ENCODE results near the gene RECQL5.

The RECQL5 gene

DNA sequence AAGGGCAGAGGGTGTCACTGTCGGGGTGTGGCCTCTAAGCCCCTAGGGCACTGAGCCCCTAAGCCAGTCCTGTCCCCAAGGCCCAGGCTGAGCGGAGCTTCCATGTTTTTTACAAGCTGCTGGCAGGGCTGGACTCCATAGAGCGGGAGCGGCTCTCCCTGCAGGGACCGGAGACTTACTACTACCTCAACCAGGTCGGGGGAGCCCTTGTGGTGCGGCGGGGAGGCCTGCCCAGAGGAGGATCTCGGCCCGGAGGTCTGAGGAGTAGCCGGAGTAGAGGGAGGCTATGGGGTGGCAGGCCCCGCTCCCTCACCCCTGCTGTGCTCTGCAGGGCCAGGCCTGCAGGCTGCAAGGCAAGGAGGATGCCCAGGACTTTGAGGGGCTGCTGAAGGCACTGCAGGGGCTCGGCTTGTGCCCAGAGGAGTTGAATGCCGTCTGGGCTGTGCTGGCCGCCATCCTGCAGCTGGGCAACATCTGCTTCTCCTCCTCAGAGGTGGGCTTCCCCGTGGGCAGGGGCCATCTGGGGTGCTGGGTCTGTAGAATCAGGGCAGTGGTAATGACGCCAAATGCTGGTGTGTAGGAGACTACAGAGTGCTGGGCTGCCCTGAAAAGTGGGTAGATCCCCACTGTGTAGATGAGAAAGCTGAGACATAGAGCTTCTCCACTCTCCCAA lies 74.5 kb downstream of the RECQL5 start:
- no peak for DNase-seq (ENCODE audit: low spot score)
- TF ChIP-seq CTCF (IDR thresholded peaks at IDR 0.05; ENCODE audit: borderline replicate concordance, control extremely low read depth, extremely low read depth, insufficient read depth, missing control alignments): no peak
- in situ Hi-C loops (cut with MboI; ENCODE audit: low sequenced_read_pairs, unreplicated experiment): no loop called here

GRCh38 chr17:75591722-75592302 lies 75.1 kb downstream of the RECQL5 start:
- no peak for TF ChIP-seq CTCF (IDR thresholded peaks at IDR 0.05; ENCODE audit: borderline replicate concordance, control extremely low read depth, extremely low read depth, insufficient read depth, missing control alignments)
- in situ Hi-C loops (cut with MboI; ENCODE audit: low sequenced_read_pairs, unreplicated experiment): no loop called here
- DNase-seq (ENCODE audit: low spot score): no peak

- in situ Hi-C loops (cut with MboI; ENCODE audit: low sequenced_read_pairs, unreplicated experiment): no loop called here
- no peak for DNase-seq (ENCODE audit: low spot score)
- no peak for TF ChIP-seq CTCF (IDR thresholded peaks at IDR 0.05; ENCODE audit: borderline replicate concordance, control extremely low read depth, extremely low read depth, insufficient read depth, missing control alignments)
Observed at GRCh38 chr17:75590849-75591721, 75.9 kb downstream of the RECQL5 start.

DNA sequence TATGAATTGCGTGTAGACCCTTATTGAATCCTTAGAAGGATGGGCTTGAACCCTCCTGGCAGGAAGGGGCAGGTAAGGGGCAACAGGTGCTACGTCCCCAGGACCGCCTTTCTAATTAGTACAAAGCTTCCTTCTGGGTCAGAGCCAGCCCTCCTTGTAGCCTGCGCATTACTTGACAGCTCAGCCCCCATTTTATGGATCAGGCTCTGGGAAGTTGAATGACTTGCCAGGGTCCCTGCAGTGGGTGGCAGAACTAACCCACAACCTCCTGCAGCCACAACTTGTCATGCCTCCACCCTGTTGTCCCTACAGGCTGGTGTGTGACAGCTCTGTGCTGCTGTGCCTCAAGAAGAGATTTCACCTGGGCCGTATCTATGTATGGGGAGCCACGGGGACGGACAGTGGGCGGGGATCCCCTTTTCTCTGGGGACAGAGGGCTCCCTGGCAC lies 76.6 kb downstream of the RECQL5 start:
- no peak for TF ChIP-seq CTCF (IDR thresholded peaks at IDR 0.05; ENCODE audit: borderline replicate concordance, control extremely low read depth, extremely low read depth, insufficient read depth, missing control alignments)
- no peak for DNase-seq (ENCODE audit: low spot score)
- in situ Hi-C loops (cut with MboI; ENCODE audit: low sequenced_read_pairs, unreplicated experiment): no loop called here

DNA sequence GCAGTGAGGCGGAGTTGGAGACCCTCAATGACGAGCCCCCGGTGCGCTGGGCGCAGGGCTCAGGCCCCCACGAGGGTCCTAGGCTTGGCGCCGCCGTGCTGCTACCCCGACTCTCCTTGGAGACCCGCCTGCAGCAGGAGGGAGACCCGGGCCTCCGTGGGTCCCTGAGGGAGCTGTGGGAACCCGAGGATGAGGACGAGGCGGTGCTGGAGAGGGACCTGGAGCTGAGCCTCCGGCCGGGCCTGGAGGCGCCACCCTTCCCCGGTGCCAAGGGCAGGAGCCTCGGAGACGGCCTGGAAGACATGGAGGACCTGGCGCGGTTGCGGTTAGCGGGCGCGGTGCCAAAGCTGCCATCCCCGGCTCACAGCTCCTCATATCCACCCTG lies 77.0 kb downstream of the RECQL5 start:
- no peak for TF ChIP-seq CTCF (IDR thresholded peaks at IDR 0.05; ENCODE audit: borderline replicate concordance, control extremely low read depth, extremely low read depth, insufficient read depth, missing control alignments)
- in situ Hi-C loops (cut with MboI; ENCODE audit: low sequenced_read_pairs, unreplicated experiment): no loop called here
- DNase-seq (ENCODE audit: low spot score): no peak

GRCh38 chr17:75589012-75589918 lies 77.7 kb downstream of the RECQL5 start:
- peak; percentile 100 for DNase-seq (ENCODE audit: low spot score)
- in situ Hi-C loops (cut with MboI; ENCODE audit: low sequenced_read_pairs, unreplicated experiment): no loop called here
- TF ChIP-seq CTCF (IDR thresholded peaks at IDR 0.05; ENCODE audit: borderline replicate concordance, control extremely low read depth, extremely low read depth, insufficient read depth, missing control alignments): peak; percentile 89

Measured in GM13976 (cell line).